Astrocyte of the cerebellum (primary cell): ENCODE data around the gene SYT7.

ENCODE experiments used
- DNase-seq: peaks from one replicate; pipeline ENCODE4 v3.0.0-alpha.2; 2011; ENCODE audit warnings: low read depth
- H3K4me3 ChIP-seq: 2 replicates; pipeline ENCODE4 v1.5.1; 2011; ENCODE audit warnings: mild to moderate bottlenecking, low read depth, low read length, moderate library complexity
- CTCF ChIP-seq: IDR thresholded peaks from 2 replicates; pipeline ENCODE4 v1.5.1; 2012; ENCODE audit warnings: low read length, low read depth, moderate library complexity, mild to moderate bottlenecking; ENCODE audit errors: missing control alignments
- in situ Hi-C: cut with HindIII; loops from 2 replicates; pipeline ENCODE4 v1.10.0; 2017; ENCODE audit warnings: low sequenced_read_pairs

The SYT7 gene

DNA sequence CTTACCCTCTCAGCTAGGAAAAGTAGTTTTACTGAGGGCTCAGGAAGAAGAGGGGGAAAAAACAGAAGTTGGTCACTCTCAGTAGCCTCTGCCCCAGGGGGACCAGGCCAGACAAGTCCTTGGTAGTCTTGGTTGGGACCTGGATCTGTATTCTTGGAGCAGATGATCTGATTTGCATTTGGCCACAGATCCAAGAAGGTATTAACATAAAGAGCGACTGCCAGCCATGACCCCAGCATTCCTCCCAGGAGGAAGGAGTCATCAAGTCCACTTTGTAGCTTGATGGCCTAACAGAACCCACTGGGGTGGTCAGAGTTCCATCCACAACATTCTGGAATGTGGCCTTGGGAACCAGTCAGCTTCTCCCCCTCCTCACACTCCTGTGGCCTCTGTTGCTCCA, 78.4 kb downstream of the SYT7 start:
- TF ChIP-seq CTCF: no peak
- no peak overlapping the region for H3K4me3 ChIP-seq
- no peak for DNase-seq
- in situ Hi-C loops: no loop called here

DNA sequence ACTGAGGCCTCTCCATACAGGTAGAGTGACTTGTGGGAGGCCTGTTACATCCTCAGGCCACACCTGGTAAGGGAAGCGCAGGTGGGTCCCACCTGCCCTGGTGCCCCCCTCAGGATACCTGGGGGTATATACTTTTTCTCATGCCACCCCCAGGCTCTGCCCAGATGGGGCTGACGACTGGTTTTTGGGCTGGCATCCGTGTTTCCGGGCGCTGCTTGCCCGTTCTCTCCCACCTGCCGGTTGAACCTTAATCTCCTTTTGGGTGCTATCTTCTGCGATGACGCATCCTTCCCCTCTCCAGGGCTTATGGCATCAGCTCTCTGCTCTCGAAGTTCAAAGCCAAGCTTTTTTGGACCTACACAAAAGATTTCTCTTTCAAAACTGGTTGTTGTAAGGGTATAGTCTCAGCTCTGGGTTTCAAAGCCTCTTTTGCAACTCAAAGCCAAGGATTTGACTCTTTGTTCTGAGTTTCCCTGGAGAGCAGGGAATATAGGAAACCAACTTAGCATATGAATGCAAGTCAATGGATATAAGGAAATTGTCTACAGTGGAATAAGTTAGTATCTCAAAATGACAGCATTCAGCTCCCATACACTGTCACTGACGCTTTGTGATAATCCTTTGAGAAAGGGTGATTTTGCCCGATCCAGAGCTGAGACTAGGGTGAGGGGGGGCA, 80.9 kb downstream of the SYT7 start:
- DNase-seq: no peak
- no peak overlapping the region for H3K4me3 ChIP-seq
- in situ Hi-C loops: no loop called here
- TF ChIP-seq CTCF: no peak

DNA sequence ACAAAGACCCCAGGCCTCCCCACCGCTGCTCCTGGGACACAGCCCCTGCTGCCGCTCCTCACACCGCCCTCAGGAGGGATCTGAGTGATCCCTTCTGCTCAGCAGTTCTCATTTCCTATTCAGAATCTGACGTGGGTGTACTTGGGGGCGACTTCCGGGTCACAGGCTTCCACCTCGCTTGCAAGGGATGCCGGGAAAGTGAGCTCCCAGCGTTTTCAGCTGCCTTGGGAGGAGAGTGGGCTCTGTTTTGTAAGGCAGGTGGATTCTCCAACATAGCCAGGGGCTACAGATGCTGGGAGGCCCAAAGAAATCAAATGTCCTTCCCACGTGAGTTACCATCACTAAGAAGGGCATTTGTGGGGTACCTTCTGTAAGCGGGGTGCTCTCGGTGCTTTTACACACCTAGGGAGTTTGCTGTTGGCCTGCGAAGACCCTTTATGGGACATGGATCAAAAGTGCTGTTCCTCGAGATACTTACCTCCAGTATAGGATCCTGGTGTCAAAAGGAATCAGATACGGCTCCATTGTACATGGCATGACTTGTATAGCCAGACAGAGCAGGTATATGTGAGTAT, 82.0 kb downstream of the SYT7 start:
- DNase-seq: no peak
- H3K4me3 ChIP-seq: no peak overlapping the region
- in situ Hi-C loops: no loop called here
- TF ChIP-seq CTCF: no peak

DNA sequence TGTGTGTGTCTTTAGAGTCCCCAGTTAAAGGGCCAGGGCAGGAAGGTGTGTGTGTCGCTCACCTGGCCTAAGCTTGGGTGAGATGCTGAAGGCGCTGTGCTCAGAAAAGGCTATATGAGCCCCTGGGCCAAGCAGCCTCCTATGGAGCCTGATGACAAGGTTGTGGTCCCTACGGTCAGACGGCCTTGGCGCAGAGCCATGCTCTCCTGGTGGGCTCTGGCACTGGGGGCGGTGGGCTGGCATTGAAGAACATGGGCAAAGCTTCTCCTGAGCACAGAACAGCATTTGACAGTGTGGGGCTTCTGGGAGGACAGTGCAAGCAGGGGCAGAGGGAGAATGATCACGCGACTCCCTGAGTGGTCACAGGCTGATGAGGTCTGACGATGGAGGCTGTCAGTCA, 83.0 kb downstream of the SYT7 start:
- no peak for TF ChIP-seq CTCF
- in situ Hi-C loops: no loop called here
- no peak for DNase-seq
- H3K4me3 ChIP-seq: no peak overlapping the region

DNA sequence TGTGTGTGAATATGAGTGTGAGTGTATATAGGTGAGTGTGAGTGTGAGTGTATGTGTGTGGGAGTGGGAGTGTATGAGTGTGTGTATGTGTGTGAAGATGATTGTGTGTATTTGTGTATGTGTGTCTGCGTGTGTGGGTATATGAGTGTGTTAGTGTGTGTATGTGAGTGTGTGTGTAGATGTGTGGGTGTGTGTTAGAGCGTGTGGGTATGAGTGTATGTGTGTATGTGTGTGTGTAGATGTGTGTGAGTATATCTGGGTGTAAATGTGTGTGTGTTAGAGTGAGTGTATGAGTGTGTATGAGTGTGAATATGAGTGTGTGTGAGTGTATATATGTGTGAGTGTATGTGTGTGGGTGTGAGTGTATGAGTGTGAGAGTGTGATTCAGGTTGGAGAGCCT, 83.4 kb downstream of the SYT7 start:
- H3K4me3 ChIP-seq: no peak overlapping the region
- in situ Hi-C loops: no loop called here
- no peak for DNase-seq
- TF ChIP-seq CTCF: no peak

DNA sequence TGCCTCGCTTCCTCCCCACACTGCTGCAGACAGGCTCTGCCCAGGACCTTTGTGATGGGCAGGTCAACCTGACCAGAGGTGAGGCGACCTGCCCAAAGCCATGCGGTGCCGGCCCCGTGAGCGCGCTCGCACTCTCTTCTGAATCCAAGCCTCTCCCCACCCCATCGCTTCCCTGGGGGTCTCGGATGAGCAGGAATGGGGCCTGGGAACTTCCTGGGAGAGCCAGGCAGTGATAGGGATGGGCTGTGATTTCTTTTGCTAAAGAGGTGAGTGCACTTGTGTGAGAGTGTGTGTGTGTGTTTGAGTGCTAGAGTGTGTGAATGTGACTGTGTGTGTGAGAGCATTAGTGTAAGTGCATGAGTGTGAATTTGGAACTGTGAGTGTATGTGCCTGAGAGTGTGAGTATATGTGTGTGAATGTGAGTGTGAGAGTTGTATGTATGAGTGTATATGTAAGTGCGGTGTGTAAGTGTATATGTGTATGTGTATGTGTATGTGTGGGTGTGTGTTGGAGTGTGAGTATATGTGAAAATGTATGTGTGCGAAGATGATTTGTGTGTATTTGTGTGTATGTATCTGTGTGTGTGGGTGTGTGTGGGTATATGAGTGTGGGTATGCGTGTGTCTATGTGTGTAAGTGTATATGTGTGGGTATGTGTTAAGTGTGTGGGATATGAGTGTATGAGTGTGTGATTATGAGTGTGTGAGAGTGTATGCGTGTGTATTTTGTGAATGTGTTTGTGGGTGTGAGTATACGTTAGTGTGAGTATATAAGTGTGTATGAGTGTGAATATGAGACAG, 84.1 kb downstream of the SYT7 start:
- no peak overlapping the region for H3K4me3 ChIP-seq
- DNase-seq: no peak
- in situ Hi-C loops: no loop called here
- TF ChIP-seq CTCF: no peak
